H9 (cell line): ENCODE results near the gene WBP1. TPM values are rescaled to one million over a fixed set of nuclear protein-coding genes. Genes with fewer than 3 reads are reported as not detected.

ENCODE experiments used
- DNase-seq: peaks from one replicate; pipeline ENCODE4 v3.0.0-alpha.2; 2017
- H2AFZ ChIP-seq: one replicate; pipeline ENCODE4 v1.6.1; 2013; ENCODE audit warnings: mild to moderate bottlenecking, low read length, control low read depth, moderate library complexity
- H2AK5ac ChIP-seq: 2 replicates; pipeline ENCODE4 v1.6.1; 2013; ENCODE audit warnings: low read length, control low read depth, mixed read lengths; ENCODE audit not compliant: insufficient read length
- H2BK120ac ChIP-seq: one replicate; pipeline ENCODE4 v1.6.1; 2013; ENCODE audit warnings: low read depth, mild to moderate bottlenecking, low read length, control low read depth, inconsistent platforms; ENCODE audit not compliant: poor library complexity, severe bottlenecking
- H2BK12ac ChIP-seq: 2 replicates; pipeline ENCODE4 v1.6.1; 2013; ENCODE audit warnings: low read length, control low read depth, mixed read lengths, low read depth; ENCODE audit not compliant: insufficient read length
- H2BK15ac ChIP-seq: 2 replicates; pipeline ENCODE4 v1.6.1; 2013; ENCODE audit warnings: low read depth, low read length, control low read depth
- H2BK20ac ChIP-seq: one replicate; pipeline ENCODE4 v1.6.1; 2013; ENCODE audit warnings: low read depth, mild to moderate bottlenecking, low read length, control low read depth, inconsistent platforms; ENCODE audit not compliant: poor library complexity, severe bottlenecking
- H2BK5ac ChIP-seq: 2 replicates; pipeline ENCODE4 v1.6.1; 2013; ENCODE audit warnings: low read length, control low read depth, mixed read lengths; ENCODE audit not compliant: insufficient read length
- H3K14ac ChIP-seq: 2 replicates; pipeline ENCODE4 v1.6.1; 2013; ENCODE audit warnings: low read length, control low read depth; ENCODE audit not compliant: insufficient read depth
- H3K18ac ChIP-seq: 2 replicates; pipeline ENCODE4 v1.6.1; 2013; ENCODE audit warnings: low read depth, mild to moderate bottlenecking, mixed read lengths, low read length, control low read depth; ENCODE audit not compliant: insufficient read length
- H3K23ac ChIP-seq: 2 replicates; pipeline ENCODE4 v1.6.1; 2013; ENCODE audit warnings: low read length, control low read depth, mixed read lengths, low read depth; ENCODE audit not compliant: insufficient read length
- H3K23me2 ChIP-seq: 2 replicates; pipeline ENCODE4 v1.6.1; 2013; ENCODE audit warnings: low read depth, mild to moderate bottlenecking, mixed read lengths, low read length, control low read depth; ENCODE audit not compliant: insufficient read length, poor library complexity, severe bottlenecking
- H3K27ac ChIP-seq: 2 replicates; pipeline ENCODE4 v1.5.1; 2013; ENCODE audit warnings: low read length, control low read depth, mixed read lengths, low read depth; ENCODE audit not compliant: insufficient read length
- H3K27me3 ChIP-seq: 2 replicates; pipeline ENCODE4 v1.6.1; 2013; ENCODE audit warnings: low read length, control low read depth, inconsistent platforms; ENCODE audit not compliant: insufficient read depth
- H3K4ac ChIP-seq: 2 replicates; pipeline ENCODE4 v1.6.1; 2013; ENCODE audit warnings: low read depth, mild to moderate bottlenecking, control low read depth, inconsistent platforms, low read length, moderate library complexity
- H3K4me1 ChIP-seq: 2 replicates; pipeline ENCODE4 v1.6.1; 2013; ENCODE audit warnings: low read length, control low read depth, inconsistent platforms; ENCODE audit not compliant: insufficient read depth
- H3K4me2 ChIP-seq: 2 replicates; pipeline ENCODE4 v1.6.1; 2013; ENCODE audit warnings: low read length, control low read depth, mixed read lengths; ENCODE audit not compliant: insufficient read length, insufficient read depth
- H3K56ac ChIP-seq: 2 replicates; pipeline ENCODE4 v1.6.1; 2013; ENCODE audit warnings: low read depth, mild to moderate bottlenecking, mixed read lengths, low read length, control low read depth; ENCODE audit not compliant: insufficient read length
- H3K79me1 ChIP-seq: 2 replicates; pipeline ENCODE4 v1.6.1; 2013; ENCODE audit warnings: low read depth, mild to moderate bottlenecking, moderate library complexity, low read length, control low read depth, inconsistent platforms; ENCODE audit not compliant: insufficient read depth, poor library complexity, severe bottlenecking
- H3K79me2 ChIP-seq: 2 replicates; pipeline ENCODE4 v1.6.1; 2013; ENCODE audit warnings: low read length, control low read depth, inconsistent platforms; ENCODE audit not compliant: insufficient read depth
- H3K9ac ChIP-seq: 2 replicates; pipeline ENCODE4 v1.6.1; 2013; ENCODE audit warnings: low read length, control low read depth, mixed read lengths; ENCODE audit not compliant: insufficient read length; ENCODE audit errors: extremely low read depth
- H3K9me3 ChIP-seq: one replicate; pipeline ENCODE4 v1.6.1; 2013; ENCODE audit warnings: low read depth, low read length, inconsistent platforms; ENCODE audit not compliant: control insufficient read depth
- H3T11ph ChIP-seq: one replicate; pipeline ENCODE4 v1.6.1; 2013; ENCODE audit warnings: mild to moderate bottlenecking, low read length, control low read depth, inconsistent platforms
- H4K20me1 ChIP-seq: one replicate; pipeline ENCODE4 v1.6.1; 2013; ENCODE audit not compliant: control insufficient read depth, insufficient read length, insufficient read depth
- H4K5ac ChIP-seq: 2 replicates; pipeline ENCODE4 v1.6.1; 2013; ENCODE audit warnings: low read depth, mild to moderate bottlenecking, mixed read lengths, low read length, control low read depth; ENCODE audit not compliant: insufficient read length
- H4K8ac ChIP-seq: replicated peaks from 2 replicates; pipeline ENCODE4 v1.6.1; 2013; ENCODE audit warnings: low read length, control low read depth, mixed read lengths, low read depth; ENCODE audit not compliant: insufficient read length
- H4K91ac ChIP-seq: 2 replicates; pipeline ENCODE4 v1.6.1; 2013; ENCODE audit warnings: low read depth, mild to moderate bottlenecking, moderate library complexity, mixed read lengths, low read length, control low read depth; ENCODE audit not compliant: insufficient read length
- H3K27ac Mint-ChIP-seq, 3 experiments: 2 replicates in 2 of 3; 3 replicates in 1 of 3; pipeline ENCODE4 v1.8.0; 2020 to 2021; ENCODE audit warnings: mixed read lengths in 3 of 3, mild to moderate bottlenecking in 1 of 3, moderate library complexity in 1 of 3
- H3K27me3 Mint-ChIP-seq: 2 replicates; pipeline ENCODE4 v1.8.0; 2021; ENCODE audit warnings: low read depth, mild to moderate bottlenecking, moderate library complexity, mixed read lengths
- H3K36me3 Mint-ChIP-seq, 3 experiments: 2 replicates in 2 of 3; 3 replicates in 1 of 3; pipeline ENCODE4 v1.8.0; 2020 to 2021; ENCODE audit warnings: low read depth in 3 of 3, mixed read lengths in 3 of 3; ENCODE audit not compliant: insufficient read depth in 1 of 3
- H3K4me1 Mint-ChIP-seq, 2 experiments: 2 replicates each; pipeline ENCODE4 v1.8.0; 2020; ENCODE audit warnings: mixed read lengths in 2 of 2
- H3K4me3 Mint-ChIP-seq, 2 experiments: 2 replicates in 1 of 2; 3 replicates in 1 of 2; pipeline ENCODE4 v1.8.0; 2020 to 2021; ENCODE audit warnings: mild to moderate bottlenecking in 2 of 2, mixed read lengths in 2 of 2, moderate library complexity in 1 of 2
- H3K9me3 Mint-ChIP-seq, 2 experiments: 2 replicates in 1 of 2; 3 replicates in 1 of 2; pipeline ENCODE4 v1.8.0; 2020; ENCODE audit warnings: mild to moderate bottlenecking in 2 of 2, mixed read lengths in 2 of 2, moderate library complexity in 1 of 2
- WGBS: extraction: QIAGEN DNeasy Blood & Tissue Kit; methylation state at CpG from one replicate; pipeline ENCODE4 v1.1.7; 2013; ENCODE audit warnings: missing lambda C conversion rate, low lambda C conversion rate, mixed read lengths; ENCODE audit not compliant: insufficient read length; ENCODE audit errors: extremely low coverage; 5-methylcytosine and 5-hydroxymethylcytosine counted together
- total RNA-seq: library from RNA; stranded (reverse); gene quantifications from 2 replicates; pipeline ENCODE4 v1.2.1, GENCODE V29; 2021
- TF ChIP-seq, protein P1 (sequence below): fragments of 200-600 bp; sonication (generic); conservative IDR thresholded peaks from 3 replicates; pipeline ENCODE4 v1.8.0; 2021; ENCODE audit warnings: antibody characterized with exemption, mild to moderate bottlenecking

Gene WBP1
- total RNA-seq, 1 experiment from 2014 or later, result 82.1 TPM

DNA sequence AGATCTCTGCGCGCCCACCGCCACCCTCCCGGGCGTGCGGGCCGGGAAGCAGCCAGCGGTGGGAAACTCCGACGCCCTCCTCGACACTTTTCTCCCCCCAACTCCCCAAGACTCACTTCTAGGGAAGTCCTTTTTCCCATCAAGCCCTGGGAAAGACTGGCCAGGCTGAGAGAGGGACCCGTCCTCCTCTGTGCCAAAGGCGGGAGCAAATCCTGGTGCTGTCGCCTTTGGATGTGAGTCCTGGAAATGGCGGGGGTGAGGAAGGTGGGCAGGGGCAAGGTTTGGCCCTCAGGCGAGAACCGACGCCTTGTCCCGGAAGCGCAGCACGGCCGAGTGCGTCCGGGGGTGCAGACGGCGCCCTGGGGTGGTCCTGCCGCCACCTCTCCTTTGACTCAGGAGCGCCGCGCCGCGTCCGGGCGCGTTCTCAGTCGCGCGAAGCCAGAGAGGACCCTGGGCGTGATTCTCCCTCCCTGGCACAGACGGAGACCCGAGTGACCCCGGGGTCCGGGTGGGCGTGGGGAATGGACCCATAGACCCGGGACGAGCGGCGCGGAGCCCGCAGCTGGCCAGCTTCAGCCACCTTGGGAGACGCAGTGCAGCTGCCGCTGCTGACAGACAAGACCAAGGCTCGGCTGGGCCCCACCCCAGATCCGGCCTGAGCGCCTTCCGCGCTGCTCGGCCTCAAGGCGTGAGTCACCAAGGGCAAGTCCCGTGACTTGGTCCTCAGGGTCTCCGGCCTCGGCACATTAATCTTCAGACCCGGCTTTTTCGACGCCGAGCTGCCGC is 44.7 kb downstream of the WBP1 start:
- H3K4me3 Mint-ChIP-seq, result peak overlapping the region; percentile 72 to 85
- WGBS, result no CpG with 5 or more reads among the region's 67 CpGs
- no peak overlapping the region for H3K14ac ChIP-seq
- H2BK12ac ChIP-seq, result no peak overlapping the region
- H3K23me2 ChIP-seq, result peaks cover 35% of the 10 kb centered on the region
- H3K4me1 ChIP-seq, result peaks cover 4% of the 10 kb centered on the region; the same call in 1 of the 2 replicates
- no peak overlapping the region for H3K4ac ChIP-seq
- peaks cover 3 to 5% of the 10 kb centered on the region in 2 experiments; a peak in 3 of 5 replicates for H3K9me3 Mint-ChIP-seq
- H3K56ac ChIP-seq, result no peak overlapping the region
- H3K4me1 Mint-ChIP-seq, result peaks cover 56 to 65% of the 10 kb centered on the region in 2 experiments
- H3K27ac ChIP-seq, result no peak overlapping the region
- H2BK120ac ChIP-seq, result no peak overlapping the region
- no peaks in the 10 kb centered on the region for H3K9me3 ChIP-seq
- peaks cover 24 to 33% (median 24%) of the 10 kb centered on the region in 3 experiments for H3K36me3 Mint-ChIP-seq
- no peak overlapping the region for H4K8ac ChIP-seq
- H3T11ph ChIP-seq, result no peak overlapping the region
- H2AFZ ChIP-seq, result no peak overlapping the region
- H3K79me2 ChIP-seq, result no peaks in the 10 kb centered on the region
- H3K27me3 ChIP-seq, result peaks cover 73% of the 10 kb centered on the region
- peak; percentile 82 for DNase-seq
- H3K79me1 ChIP-seq, result no peaks in the 10 kb centered on the region
- H4K91ac ChIP-seq, result no peak overlapping the region
- no peak overlapping the region for H2BK20ac ChIP-seq
- TF ChIP-seq, protein P1, sequence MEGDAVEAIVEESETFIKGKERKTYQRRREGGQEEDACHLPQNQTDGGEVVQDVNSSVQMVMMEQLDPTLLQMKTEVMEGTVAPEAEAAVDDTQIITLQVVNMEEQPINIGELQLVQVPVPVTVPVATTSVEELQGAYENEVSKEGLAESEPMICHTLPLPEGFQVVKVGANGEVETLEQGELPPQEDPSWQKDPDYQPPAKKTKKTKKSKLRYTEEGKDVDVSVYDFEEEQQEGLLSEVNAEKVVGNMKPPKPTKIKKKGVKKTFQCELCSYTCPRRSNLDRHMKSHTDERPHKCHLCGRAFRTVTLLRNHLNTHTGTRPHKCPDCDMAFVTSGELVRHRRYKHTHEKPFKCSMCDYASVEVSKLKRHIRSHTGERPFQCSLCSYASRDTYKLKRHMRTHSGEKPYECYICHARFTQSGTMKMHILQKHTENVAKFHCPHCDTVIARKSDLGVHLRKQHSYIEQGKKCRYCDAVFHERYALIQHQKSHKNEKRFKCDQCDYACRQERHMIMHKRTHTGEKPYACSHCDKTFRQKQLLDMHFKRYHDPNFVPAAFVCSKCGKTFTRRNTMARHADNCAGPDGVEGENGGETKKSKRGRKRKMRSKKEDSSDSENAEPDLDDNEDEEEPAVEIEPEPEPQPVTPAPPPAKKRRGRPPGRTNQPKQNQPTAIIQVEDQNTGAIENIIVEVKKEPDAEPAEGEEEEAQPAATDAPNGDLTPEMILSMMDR, result peak; percentile 36; the same call in 2 of the 3 replicates
- H2AK5ac ChIP-seq, result no peak overlapping the region
- H2BK15ac ChIP-seq, result no peak overlapping the region
- H3K23ac ChIP-seq, result no peak overlapping the region
- H3K4me2 ChIP-seq, result peak overlapping the region; percentile 54
- H3K27me3 Mint-ChIP-seq, result peaks cover 83% of the 10 kb centered on the region
- no peak overlapping the region for H2BK5ac ChIP-seq
- H3K18ac ChIP-seq, result no peak overlapping the region
- no peaks in the 10 kb centered on the region for H4K20me1 ChIP-seq
- H3K9ac ChIP-seq, result no peak overlapping the region
- H4K5ac ChIP-seq, result no peak overlapping the region
- no peak overlapping the region for H3K27ac Mint-ChIP-seq
